Left ventricle myocardium inferior (tissue), 1 donor: Measurements from ENCODE around the gene MRPL3. TPM values are rescaled to one million over a fixed set of nuclear protein-coding genes. Genes with fewer than 3 reads are reported as not detected.
A peak's percentile ranks its signal among the peaks of the same experiment; 100 is the strongest.

ENCODE experiments used
- DNase-seq: peaks from one replicate; pipeline ENCODE4 v3.0.0-alpha.2; 2020
- H3K27ac ChIP-seq: fragments of 200-600 bp; replicated peaks from 2 replicates; pipeline ENCODE4 v1.8.0; 2021
- H3K27me3 ChIP-seq: fragments of 200-600 bp; 2 replicates; pipeline ENCODE4 v1.8.0; 2021; ENCODE audit warnings: low read depth
- H3K36me3 ChIP-seq: fragments of 200-600 bp; 2 replicates; pipeline ENCODE4 v1.8.0; 2021
- H3K4me1 ChIP-seq: fragments of 200-600 bp; 2 replicates; pipeline ENCODE4 v1.8.0; 2021
- H3K4me3 ChIP-seq: fragments of 200-600 bp; 2 replicates; pipeline ENCODE4 v1.8.0; 2021; ENCODE audit warnings: mild to moderate bottlenecking, moderate library complexity
- H3K9me3 ChIP-seq: fragments of 200-600 bp; replicated peaks from 2 replicates; pipeline ENCODE4 v1.8.0; 2021
- CTCF ChIP-seq: fragments of 200-600 bp; IDR thresholded peaks from 2 replicates; pipeline ENCODE4 v1.8.0; 2021; ENCODE audit warnings: antibody characterized with exemption, mild to moderate bottlenecking, borderline replicate concordance
- intact Hi-C: fragments of 100-400 bp; cut with micrococcal nuclease; formaldehyde crosslinking; loops from one replicate; pipeline ENCODE4 v1.11.0; 2022
- total RNA-seq: library from RNA; stranded (reverse); fragmentation: NEBNext Ultra II Directional; extraction: Animal tissue kit (Norgen Biotek cat#: 25700); gene quantifications from one replicate; pipeline ENCODE4 v1.2.1, GENCODE V29; 2021
- donor health status: DM: no; HTN: yes; CAD: no; lungs with severe emphysema.

Gene MRPL3
- total RNA-seq, 1 donor from 2014 or later, result 53.9 TPM

GRCh38 chr3:131458653-131459052, 44.1 kb downstream of the MRPL3 start:
- H3K36me3 ChIP-seq, result peaks cover 34% of the 10 kb centered on the region
- DNase-seq, result no peak
- no peak overlapping the region for H3K27ac ChIP-seq
- no peaks in the 10 kb centered on the region for H3K27me3 ChIP-seq
- H3K4me3 ChIP-seq, result no peak overlapping the region
- H3K9me3 ChIP-seq, result no peaks in the 10 kb centered on the region
- no peak for TF ChIP-seq CTCF
- H3K4me1 ChIP-seq, result peaks cover 11% of the 10 kb centered on the region
- intact Hi-C loops, result no loop called here

GRCh38 chr3:131457220-131457619, 45.6 kb downstream of the MRPL3 start:
- no peak for TF ChIP-seq CTCF
- H3K36me3 ChIP-seq, result peaks cover 26% of the 10 kb centered on the region
- no peaks in the 10 kb centered on the region for H3K9me3 ChIP-seq
- H3K27me3 ChIP-seq, result no peaks in the 10 kb centered on the region
- no peak overlapping the region for H3K4me3 ChIP-seq
- H3K4me1 ChIP-seq, result peaks cover 11% of the 10 kb centered on the region
- DNase-seq, result no peak
- H3K27ac ChIP-seq, result peak overlapping the region; percentile 4
- intact Hi-C loops, result no loop called here

- Histone ChIP-seq H3K4me3 (no peak overlapping the region), H3K27ac (no peak overlapping the region), H3K27me3 (no peaks in the 10 kb centered on the region), H3K9me3 (no peaks in the 10 kb centered on the region), H3K4me1 (peaks cover 24% of the 10 kb centered on the region), H3K36me3 (peaks cover 2% of the 10 kb centered on the region)
- intact Hi-C loops, result no loop called here
- DNase-seq, result no peak
- no peak for TF ChIP-seq CTCF
Measured at GRCh38 chr3:131454501-131454900, 48.3 kb downstream of the MRPL3 start.

- H3K4me3 ChIP-seq, result no peak overlapping the region
- intact Hi-C loops, result no loop called here
Measured at GRCh38 chr3:131453533-131453932, 49.2 kb downstream of the MRPL3 start.

GRCh38 chr3:131447349-131447748, 55.4 kb downstream of the MRPL3 start:
- DNase-seq, result no peak
- TF ChIP-seq CTCF, result no peak
- H3K4me3 ChIP-seq, result no peak overlapping the region
- H3K27me3 ChIP-seq, result no peaks in the 10 kb centered on the region
- peaks cover 15% of the 10 kb centered on the region for H3K9me3 ChIP-seq
- intact Hi-C loops, result no loop called here
- no peak overlapping the region for H3K27ac ChIP-seq
- no peaks in the 10 kb centered on the region for H3K36me3 ChIP-seq
- H3K4me1 ChIP-seq, result peaks cover 19% of the 10 kb centered on the region

More at GRCh38 chr3:131453533-131453932, 49.2 kb downstream of the MRPL3 start:
- H3K4me1 ChIP-seq, result peaks cover 30% of the 10 kb centered on the region
- DNase-seq, result no peak
- H3K36me3 ChIP-seq, result no peaks in the 10 kb centered on the region
- no peak for TF ChIP-seq CTCF
- no peaks in the 10 kb centered on the region for H3K9me3 ChIP-seq
- no peaks in the 10 kb centered on the region for H3K27me3 ChIP-seq
- H3K27ac ChIP-seq, result no peak overlapping the region

- Histone ChIP-seq H3K36me3 (no peaks in the 10 kb centered on the region), H3K27ac (no peak overlapping the region), H3K9me3 (peaks cover 15% of the 10 kb centered on the region), H3K4me1 (peaks cover 4% of the 10 kb centered on the region), H3K4me3 (no peak overlapping the region), H3K27me3 (no peaks in the 10 kb centered on the region)
- no peak for TF ChIP-seq CTCF
- intact Hi-C loops, result no loop called here
- no peak for DNase-seq
Measured at GRCh38 chr3:131444180-131444579, 58.6 kb downstream of the MRPL3 start.
